GM12801 (cell line): ENCODE results near the gene NARF.

ENCODE experiments used
- TF ChIP-seq, protein P1 (sequence below): IDR thresholded peaks from one replicate; pipeline ENCODE4 v1.5.1; 2011; ENCODE audit warnings: control low read depth; ENCODE audit not compliant: insufficient read length; ENCODE audit errors: extremely low read depth

Gene NARF

DNA sequence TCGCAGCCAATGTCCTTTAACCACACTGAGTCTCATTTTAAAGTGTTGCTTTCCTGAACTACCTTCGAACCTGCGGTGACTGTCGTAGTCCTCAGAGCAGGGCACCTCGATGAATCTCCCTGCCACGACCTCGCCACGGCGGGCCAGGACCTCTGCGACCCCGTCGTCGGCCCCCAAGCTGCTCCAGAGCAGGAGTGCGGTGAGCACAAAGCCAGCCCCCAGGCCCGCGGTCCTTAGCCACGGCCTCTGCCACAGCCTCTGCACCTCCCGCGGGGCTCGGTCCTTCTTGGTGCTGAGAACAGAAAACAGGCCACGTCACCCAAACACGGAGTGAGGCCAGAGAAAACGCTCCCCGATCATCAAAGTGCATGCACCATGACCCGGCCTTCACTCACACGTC lies 43.2 kb upstream of the NARF start:
- TF ChIP-seq, protein P1, sequence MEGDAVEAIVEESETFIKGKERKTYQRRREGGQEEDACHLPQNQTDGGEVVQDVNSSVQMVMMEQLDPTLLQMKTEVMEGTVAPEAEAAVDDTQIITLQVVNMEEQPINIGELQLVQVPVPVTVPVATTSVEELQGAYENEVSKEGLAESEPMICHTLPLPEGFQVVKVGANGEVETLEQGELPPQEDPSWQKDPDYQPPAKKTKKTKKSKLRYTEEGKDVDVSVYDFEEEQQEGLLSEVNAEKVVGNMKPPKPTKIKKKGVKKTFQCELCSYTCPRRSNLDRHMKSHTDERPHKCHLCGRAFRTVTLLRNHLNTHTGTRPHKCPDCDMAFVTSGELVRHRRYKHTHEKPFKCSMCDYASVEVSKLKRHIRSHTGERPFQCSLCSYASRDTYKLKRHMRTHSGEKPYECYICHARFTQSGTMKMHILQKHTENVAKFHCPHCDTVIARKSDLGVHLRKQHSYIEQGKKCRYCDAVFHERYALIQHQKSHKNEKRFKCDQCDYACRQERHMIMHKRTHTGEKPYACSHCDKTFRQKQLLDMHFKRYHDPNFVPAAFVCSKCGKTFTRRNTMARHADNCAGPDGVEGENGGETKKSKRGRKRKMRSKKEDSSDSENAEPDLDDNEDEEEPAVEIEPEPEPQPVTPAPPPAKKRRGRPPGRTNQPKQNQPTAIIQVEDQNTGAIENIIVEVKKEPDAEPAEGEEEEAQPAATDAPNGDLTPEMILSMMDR: no peak

DNA sequence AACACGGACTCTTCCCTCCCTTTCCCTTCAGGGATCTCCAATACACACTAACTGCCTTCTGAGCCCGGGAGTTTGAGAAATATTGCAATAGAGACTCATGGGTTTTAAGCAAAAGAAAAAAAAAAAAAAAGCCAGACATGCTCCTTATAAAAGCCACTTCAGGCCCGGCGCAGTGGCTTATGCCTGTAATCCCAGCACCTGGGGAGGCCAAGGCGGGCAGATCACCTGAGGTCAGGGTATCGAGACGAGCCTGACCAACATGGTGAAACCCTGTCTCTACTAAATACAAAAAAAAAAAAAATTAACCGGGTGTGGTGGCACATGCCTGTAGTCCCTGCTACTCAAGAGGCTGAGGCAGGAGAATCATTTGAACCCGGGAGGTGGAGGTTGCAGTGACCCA lies 42.8 kb upstream of the NARF start:
- TF ChIP-seq, protein P1: no peak

DNA sequence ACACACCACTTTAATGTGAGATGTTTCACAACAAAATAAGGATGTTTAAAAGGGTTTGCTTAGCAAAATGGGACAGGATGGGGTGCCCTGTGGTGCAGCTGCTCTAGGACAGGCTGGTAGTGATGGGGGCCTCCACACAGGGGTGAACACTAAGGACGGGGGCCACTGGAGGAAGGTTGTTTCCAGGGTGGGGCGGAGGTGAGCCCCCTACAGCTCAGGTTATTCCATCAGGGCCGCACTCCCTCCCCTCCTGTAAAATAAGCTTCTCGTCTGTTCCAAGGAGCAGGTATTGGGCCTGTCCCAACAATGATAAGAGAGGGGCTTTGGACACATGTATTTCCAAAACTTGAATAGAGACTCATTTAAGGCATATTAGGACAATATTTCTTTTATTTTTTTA lies 42.3 kb upstream of the NARF start:
- TF ChIP-seq, protein P1: no peak

DNA sequence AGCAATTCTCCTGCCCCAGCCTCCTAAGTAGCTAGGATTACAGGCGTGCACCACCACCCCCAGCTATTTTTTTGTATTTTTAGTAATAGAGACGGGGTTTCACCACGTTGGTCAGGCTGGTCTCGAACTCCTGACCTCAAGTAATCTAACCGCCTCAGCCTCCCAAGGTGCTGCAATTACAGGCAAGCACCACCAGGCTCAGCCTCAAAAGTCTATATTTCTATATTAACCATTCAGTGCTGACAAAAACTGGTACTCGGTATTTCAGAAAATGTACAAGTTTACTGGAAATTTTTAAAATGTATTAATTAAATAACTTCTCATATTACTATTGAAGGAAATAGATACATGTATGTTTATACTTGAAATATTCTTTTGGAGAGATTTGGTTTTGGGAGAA lies 41.8 kb upstream of the NARF start:
- TF ChIP-seq, protein P1: no peak

DNA sequence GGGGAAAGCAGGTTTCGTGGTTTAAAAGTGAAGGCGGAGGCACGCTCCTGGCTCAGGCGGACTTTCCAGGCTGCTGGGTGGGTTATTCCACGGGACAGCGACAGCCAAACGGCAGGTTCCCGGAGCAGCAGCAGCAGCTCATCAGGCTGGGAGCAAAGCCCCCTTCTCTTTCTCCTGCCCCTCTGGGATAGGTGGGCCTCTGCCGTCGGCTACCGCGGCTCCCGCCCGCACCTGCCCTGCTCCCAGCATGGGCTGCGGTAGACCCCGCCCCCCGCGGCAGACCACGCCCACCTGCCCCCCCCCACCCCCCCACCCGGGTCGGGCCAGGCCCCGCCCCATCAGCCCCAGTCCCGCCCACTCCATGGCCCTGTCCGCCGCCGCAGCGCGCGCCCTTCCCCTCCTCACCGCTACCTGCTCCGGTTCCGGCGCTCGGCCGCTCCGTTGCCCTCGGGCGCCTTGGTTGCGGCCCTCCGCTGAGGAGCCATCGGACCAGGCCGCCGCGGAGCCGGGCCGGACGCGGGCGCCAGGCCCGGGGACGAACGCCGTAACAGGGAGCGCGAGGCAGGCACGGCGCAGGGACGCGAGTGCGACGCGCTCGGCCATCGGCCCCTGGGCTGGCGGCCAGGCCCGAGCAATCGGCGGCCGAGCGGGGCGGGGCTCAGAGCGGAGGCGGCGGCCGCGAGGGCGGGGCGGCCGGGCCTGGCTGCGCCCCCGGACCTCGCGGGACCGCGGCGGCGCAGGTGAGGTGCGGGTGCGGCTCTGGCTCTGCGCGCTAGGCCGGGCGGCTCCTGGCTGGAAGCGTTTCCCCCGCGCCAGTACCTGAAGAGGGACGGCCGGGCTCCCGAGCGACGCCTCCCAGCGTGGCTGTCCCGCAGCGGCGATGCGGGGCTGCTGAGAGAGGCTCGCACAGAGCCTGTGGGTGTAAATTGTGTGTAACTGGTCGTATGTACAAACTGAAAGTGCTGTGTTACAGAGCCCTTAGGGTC lies 40.2 kb upstream of the NARF start, which contains the start of the genes HEXD and OGFOD3:
Gene HEXD (plus strand): TSS at position 347 of the 986 bp plus-strand sequence. CDS start 1,453 bp downstream, outside the sequence.
Gene OGFOD3 (minus strand): TSS at position 586 of the 986 bp plus-strand sequence. CDS start 101 bp downstream, at position 485.
- TF ChIP-seq, protein P1: no peak

DNA sequence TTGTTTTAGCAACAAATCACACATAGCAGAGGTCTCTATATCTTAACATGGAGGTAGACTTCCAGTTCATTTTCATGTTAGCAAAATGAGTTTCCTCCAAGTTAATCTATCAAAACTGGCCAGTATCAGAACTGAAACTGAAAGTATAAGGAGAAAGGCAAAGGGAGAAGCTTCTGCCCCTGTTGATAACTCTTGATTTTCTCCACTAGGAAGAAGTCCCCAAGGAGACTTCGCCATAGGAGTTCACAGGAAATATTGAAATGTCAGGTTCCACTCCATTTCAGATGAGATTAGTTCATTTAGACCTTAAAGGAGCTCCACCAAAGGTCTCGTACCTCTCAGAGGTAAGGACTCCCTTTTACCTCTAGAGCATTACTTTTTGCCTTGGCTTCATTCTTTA lies 39.0 kb upstream of the NARF start:
- TF ChIP-seq, protein P1: no peak

DNA sequence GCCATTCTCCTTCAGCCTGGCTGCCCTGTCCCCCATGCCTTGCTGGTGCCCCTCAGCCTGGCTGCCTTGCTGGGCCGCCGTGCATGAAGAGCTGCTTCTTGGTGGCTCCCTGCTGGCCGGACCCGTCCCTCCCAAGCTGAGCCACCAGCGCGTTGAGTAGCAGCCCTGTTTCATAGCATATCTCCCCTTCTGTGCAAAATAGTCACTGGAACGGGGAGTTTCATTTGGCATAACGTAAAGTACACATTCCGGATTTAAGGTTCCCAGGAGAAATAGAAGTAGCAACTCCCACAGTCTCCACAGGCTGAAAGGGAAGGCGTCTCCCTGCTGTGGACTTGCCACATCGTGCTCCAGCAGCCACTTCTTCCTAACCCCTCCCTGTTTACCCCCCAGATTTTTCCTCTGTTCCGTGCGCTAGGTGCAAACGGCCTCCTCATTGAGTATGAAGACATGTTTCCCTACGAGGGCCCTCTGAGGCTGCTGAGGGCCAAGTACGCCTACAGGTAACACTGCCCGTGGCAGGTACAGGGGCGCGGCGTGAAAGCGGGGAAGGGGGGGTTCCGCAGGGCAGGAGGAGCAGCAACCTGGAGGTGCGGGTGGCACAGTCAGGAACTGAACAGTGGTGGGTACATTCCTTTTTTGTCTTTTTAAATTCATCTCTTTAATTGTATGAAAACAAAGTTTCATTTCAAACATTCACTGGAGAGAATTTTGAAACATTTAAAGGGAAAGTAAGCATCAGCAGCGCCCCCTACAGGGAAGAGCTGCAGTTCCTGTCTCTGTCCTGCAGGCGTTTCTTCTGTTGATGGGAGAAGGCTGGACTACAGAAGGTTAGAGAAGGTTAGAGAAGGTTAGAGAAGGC lies 34.3 kb upstream of the NARF start:
- TF ChIP-seq, protein P1: no peak
